HG02973 (cell line): ENCODE results near the gene PPAT.
A peak's percentile ranks its signal among the peaks of the same experiment; 100 is the strongest.
"Not testable (repeated sequence)": the region's sequence is repeated elsewhere in the genome, so short reads cannot be mapped to it uniquely, and the experiment has no call there.

Source experiments
- ATAC-seq: cut with Tn5 transposase; IDR thresholded peaks from one replicate; pipeline ENCODE4 v1.9.1; 2021; ENCODE audit warnings: moderate library complexity; ENCODE audit not compliant: unreplicated experiment

Gene PPAT

DNA sequence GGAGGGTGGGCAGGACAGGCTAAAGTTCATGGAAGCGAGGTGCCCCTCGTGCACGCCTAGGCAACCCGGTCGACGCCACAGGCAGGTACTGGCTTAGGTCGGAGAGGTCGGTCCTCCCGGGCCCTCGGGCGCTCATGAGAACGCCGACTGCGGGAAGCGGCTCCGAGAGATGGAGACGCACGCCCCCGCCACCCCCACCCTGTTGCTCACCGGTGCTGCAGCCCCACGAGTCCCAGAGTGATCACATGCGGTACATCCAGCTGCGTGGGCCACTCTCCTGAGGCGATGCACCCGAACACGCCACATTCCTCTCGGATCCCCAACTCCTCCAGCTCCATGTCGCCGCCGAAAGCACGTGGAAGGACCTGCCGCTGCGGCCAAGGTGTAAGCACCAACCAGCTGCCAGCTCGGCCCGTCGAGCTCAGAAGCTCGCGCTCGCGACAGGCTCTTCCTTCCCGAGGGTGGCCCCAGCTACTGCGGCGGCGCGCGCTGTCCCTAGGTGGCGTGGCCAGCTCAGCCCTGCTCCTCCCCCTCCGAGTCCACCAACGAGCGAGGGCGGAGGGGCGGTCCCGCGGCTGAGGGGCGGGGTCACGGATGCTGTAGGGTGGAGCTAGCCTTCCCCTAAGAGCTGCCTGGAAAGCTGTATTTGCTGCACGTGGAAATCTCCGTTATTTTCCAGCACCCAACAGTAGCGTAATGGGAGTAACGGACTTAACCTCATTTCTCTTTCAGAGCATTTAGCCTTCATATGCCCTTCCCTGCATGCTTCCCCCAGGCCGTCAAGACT lies at the start of gene PPAT:
Gene PPAT, minus strand, starts transcription at position 476 of the 787 bp plus-strand sequence. Its CDS starts 138 bp downstream, at position 338.
- peak; percentile 66 for ATAC-seq

DNA sequence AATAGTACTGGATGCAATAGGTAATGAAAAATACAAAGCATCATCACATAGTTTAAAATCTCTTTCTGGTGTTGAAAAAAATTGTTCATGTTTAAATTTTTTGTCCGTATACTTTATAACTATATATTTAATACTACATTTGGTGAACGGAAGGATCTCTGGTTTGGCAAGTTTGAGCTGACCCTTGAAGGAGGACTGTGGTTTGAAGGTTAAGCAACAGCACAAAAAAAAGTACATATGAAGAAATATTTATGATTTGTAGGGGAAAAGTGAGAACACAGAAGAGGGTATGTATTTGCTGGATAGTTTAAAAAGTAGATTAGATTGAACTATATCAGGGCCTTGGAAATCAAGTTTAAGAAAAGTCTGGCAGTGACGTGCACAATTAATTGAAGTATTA lies 45.3 kb upstream of the PPAT start:
- no peak for ATAC-seq

DNA sequence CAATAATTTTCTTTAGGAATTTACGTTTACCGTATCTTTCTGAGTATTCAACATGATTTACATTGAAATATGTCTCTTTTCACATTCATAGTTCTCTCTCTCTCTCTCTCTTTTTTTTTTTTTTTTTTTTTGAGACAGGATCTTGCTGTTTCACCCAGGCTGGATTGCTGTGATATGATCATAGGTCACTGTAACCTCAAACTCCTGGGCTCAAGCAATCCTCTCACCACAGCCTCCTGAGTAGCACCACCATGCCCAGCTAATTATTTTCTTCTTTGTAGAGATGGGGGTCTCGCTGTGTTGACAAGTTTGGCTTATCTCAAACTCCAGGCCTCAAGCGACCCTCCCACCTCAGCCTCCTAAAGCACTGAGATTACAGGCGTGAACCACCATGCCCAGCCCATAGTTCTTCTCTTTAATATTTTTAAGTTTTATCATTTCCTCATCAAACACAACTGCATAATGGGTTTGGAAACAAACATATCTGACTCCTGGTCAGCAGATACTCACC lies 41.8 kb upstream of the PPAT start:
- ATAC-seq, result no peak

DNA sequence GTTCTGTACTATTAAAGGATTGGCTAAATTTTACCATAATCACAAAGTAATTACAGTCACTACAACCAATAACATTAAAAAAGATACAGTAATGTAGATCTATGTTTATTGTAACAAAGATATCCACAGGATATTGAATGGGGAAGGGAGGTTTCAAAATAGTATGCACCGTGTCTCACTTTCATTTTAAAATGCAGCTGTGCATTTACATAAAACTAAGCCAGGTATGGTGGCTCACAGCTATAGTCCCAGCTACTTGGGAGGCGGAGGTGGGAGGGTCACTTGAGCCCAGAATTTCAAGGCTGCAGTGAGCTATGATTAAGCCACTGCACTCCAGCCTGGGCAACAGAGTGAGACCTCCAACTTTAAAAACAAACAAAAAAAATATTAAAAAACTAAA lies 40.5 kb upstream of the PPAT start:
- peak; percentile 75 for ATAC-seq

DNA sequence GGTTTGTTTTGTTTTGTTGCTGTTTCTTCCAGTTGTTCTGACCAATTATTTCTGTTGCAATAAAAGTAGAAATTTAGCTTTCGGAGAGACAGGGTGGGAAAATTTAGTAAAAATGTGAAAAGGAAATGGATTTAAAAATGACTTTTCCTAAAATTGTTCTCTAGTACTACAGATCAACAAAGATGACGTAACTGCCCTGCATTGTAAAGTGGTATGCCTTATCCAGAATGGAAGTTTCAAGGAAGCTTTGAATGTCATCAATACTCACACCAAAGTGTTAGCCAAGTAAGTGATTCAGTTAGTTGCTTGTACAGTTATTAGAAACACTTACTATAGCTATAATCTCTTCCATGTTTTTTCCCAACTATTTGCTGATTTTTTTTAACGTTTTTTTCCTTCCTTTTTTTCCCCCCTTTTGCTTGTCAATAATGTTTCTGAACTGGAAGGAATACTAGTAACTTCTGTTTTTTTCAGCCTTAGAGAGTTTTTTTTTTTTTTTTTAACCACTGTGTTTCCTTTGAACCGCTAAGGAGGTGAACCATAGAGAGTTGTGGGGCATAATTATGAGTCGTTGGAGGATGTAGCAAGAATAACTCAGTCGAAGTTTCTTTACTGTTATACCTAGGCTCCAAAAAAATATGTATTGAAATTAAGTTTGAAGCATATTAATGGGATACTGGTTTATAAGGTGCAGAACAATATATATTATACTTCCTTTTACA lies 34.2 kb upstream of the PPAT start:
- ATAC-seq, result no peak

DNA sequence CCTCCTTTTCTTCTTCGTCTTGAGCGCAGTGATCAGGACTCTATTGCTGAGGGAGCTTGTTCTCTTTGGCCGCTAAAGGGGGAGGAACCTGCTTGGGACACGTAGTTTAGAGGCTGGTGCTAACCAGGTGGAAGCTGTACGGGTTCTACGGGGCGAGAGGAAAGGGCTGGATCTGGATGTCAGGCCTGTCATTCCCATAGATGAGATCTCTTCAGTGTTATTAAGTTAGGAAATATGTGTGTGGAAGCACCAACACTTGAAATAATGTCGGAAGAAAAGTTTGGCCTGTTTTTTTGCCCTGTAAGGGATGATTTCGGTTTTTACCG lies 32.6 kb upstream of the PPAT start:
- peak; percentile 38 for ATAC-seq

DNA sequence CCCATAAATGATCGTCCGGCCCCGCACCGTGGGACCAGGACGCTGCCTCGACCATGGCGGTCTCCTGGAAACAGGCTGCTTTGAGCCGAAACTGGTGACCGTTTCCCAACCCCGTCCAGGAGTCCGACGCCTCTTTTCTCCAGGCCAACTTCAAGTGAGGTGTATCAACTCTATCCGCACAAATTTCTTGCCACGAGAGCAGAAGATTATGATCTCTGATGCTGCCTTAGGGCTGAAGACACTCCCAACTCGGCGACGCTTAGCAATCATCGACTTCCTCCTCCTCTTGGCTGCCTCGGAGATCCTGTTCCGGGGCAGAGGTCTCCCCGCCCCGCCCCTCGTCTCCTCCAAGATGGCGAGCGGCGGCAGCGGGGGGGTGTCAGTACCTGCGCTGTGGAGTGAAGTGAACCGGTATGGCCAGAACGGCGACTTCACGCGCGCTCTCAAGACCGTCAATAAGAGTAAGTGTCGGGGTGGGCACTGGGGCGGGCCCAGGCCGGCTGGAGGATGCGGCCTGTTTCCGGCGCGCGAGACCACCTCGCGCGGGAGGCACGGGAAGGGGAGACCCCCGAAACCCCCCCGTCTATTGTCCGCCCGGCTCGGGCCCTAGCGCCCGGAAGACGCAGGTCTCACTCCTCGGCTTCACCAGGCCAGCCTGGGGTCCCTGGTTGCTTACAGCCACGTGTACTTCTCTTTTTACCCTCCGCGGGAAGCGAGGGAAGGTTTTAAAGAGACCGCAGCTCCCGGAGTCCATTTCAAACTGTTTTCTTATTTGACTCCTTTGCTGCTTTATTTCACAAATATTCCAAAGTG lies 32.1 kb upstream of the PPAT start, which contains the start of gene SRP72:
Gene SRP72, plus strand, starts transcription at position 334 of the 813 bp plus-strand sequence. Its CDS starts 19 bp downstream, at position 353.
- ATAC-seq, result peak; percentile 96

DNA sequence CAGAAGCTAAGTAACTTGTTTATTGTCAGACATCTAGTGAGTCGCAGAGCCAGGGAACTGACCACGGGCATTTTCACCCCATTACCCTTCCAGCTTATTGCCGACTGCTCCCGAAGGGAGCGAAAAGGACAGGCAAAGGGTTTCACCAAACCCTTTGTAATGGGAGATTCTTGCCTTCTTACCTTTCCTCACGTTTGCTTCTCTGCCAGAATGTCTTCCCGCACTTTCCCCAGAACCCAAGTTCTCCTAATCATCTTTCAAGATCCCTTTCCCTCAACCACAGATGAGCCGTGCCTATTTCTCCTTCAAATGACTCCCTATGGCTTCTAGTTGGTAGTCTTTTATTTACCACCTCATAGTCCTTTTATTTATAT lies 31.5 kb upstream of the PPAT start:
- no peak for ATAC-seq

DNA sequence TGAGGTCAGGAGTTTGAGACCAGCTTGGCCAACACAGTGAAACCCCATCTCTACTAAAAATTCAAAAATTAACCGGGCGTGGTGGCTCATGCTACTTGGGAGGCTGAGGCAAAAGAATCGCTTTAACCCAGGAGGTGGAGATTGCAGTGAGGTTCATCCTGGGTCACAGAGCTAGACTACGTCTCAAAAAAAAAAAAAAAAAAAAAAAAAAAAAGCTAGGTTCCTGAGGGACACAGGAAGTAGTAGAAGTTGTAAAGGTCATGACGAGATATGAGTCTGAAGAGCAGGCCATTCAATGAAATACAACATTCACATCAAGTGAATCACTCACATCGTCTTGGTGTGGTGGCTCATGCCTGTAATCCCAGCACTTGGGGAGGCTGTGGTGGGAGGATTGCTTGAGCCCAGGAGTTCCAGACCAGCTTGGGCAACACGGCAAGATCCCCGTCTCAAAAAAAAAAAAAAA lies 30.9 kb upstream of the PPAT start:
- not testable (repeated sequence) for ATAC-seq

DNA sequence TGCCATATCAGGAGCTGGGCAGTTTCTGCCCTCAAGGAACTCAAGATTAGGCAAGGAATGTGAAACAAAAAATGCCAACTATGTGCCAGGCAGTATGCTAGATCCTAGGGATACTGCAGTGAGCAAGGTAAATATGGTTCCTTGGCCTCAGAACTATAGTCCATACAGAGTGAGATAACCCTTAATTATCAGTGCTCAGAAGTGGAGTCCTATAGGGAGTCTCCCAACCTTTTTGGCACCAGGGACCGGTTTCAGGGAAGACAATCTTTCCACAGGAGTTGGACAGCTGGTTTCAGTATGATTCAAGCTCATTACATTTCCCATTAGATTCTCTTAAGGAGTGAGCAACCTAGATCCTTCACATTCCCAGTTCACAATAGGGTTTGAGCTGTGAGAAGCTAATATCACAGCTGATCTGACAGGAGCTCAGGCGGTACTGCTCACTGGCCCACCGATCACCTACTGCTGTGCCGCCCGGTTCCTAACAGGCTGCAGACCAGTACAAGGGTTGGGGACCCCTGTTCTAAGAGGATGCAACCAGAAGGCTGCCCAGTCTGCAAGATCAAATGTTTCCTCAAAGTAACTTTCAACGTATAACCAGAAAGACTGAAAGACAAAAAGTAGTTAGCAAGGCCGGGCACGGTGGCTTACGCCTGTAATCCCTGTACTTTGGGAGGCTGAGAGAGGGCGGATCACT lies 30.3 kb upstream of the PPAT start:
- ATAC-seq, result no peak

DNA sequence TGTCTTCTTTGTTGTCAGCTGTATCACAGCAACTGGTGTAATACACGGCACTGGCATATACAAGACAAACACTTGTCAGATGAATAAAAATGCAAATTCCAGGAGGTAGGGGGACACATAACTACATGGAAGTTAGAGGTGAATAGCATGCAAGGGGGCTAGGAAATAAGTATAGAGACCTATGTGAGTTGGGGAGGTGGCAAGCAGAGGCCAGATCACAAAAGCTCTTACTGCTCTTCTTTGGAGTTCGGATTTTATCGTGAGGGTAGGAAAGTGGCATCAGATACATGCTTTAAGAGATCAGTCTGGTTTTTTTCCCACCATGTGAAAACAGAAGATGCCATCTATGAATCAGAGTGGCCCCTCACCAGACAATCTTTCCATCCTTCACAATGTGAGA lies 29.2 kb upstream of the PPAT start:
- ATAC-seq, result no peak

DNA sequence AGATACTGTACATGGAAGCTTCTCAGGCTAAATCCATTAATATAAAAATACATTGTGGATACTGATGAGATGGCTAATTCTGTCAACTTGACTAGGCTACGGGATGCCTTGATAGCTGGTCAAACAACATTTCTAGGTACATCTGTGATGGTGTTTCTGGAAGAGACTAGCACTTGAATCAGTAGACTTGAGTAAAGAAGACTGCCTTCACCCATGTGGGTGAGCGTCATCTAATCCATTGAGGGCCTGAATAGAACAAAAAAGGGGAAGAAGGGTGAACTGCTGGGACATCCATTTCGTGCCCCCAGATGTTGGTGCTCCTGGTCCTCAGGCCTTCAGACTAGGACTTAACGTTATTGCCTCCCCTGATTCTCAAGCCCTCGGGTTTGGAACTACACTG lies 28.3 kb upstream of the PPAT start:
- no peak for ATAC-seq

DNA sequence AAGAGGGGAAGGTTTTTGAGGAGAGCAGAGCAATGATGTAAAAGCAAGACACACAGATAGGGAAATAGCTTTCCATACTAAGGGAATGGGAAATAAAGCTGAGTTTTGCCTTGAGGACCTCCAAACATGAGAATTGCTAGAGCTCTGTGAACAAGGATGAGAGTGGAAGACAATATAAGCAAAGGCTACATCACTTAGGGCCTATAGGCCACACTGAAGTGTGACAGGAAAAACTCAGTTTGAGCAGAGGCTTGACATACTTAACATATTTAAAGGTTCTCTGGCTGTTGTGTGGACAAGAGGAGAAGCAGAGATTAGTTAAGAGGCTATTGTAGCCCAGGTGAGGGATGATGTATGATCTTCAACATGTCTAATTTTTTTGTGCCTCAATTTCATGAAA lies 26.7 kb upstream of the PPAT start:
- ATAC-seq, result no peak

DNA sequence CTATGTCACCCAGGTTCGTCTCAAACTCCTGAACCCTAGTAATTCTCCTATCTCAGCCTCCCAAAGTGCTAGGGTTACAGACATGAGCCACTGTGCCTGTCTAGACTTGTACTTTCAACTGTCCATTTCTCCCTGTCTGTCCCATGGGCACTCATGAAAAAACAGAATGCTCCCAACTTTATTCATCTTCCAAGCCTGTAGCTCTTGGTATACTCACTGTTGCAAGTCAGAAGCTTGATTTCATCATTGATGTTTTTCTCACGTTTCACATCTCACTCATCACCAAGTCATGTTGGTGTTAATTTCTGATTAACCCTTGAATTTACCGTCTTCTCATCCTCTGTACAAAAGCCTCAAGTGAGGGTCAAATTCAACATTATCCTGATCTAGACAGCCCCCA lies 24.7 kb upstream of the PPAT start:
- ATAC-seq, result no peak

DNA sequence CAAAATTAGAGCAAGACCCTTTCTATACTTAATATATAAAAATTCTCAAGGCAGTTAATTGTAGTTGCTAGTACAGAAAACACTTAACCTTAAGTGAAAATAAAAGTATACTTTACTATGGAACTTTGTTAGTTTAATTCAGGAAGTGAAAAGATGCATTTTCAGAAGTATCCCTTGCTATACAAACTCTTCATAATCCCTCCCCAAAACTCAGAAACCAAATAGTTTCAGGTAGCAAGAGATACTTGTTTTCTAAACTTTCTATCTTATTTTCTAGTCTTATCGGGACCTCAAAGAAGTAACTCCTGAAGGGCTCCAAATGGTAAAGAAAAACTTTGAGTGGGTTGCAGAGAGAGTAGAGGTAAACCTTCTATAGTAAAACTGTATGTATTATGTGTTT lies 14.9 kb upstream of the PPAT start:
- ATAC-seq, result no peak

DNA sequence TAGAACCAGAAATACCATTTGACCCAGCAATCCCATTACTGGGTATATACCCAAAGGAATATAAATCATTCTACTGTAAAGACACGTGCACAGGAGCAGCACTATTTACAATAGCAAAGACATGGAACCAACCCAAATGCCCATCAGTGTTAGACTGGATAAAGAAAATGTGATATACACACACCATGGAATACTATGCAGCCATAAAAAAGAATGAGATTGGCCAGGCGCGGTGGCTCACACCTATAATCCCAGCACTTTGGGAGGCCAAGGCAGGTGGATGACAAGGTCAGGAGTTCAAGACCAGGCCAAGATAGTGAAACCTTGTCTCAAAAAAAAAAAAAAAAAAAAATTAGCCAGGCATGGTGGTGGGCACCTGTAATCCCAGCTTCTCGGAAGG lies 14.1 kb upstream of the PPAT start:
- ATAC-seq, result not testable (repeated sequence)

DNA sequence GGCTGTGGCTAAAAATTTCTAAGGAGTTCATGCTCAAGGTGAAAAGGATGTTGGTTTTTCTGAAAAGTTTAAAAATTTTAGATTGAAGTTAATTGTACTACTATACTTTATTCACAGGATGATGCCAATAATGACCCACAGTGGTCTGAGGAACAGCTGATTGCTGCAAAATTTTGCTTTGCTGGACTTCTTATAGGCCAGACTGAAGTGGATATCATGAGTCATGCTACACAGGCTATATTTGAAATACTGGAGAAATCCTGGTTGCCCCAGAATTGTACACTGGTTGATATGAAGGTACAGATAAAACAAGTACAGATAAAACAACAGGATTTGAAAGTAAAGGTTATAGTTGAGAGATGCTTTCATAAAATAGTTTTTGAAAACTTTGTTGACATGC lies 12.9 kb upstream of the PPAT start:
- no peak for ATAC-seq

DNA sequence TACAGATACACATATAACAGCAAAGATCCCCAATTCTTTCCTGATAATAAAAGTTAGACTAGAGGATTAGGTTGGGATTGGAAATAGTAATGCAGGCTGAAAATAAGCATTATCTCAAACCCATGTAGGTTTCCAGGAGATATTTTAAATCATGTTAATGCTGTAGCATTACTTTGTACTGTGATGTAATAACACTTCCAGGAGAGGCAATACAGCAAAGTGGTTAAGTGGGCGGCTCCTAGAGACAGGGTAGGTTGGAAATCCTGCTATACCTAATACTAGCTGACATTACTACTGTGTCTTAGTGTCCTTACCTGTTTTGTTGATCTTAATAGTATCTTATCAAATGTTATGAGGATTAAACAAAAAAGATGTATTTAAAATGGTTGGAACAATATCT lies 10.3 kb upstream of the PPAT start:
- no peak for ATAC-seq

DNA sequence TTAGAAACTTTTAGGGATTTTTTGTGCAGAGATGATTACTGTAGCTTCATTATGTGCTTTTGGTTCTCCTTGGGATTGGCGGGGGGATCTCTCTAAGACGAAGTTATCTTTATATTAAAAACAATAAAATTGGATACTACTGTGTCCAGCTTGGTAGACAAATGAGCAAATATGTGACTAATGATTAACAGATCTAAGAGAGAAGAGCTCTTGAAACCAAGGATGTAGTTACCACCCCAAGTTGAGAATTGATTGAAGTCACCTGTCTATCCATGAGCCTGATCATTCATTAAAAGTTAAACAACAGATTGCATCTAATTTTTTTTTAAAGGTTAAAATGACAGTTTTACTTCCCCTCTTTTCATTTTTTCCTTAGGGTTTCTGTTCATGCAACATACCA lies 9.3 kb upstream of the PPAT start:
- no peak for ATAC-seq

DNA sequence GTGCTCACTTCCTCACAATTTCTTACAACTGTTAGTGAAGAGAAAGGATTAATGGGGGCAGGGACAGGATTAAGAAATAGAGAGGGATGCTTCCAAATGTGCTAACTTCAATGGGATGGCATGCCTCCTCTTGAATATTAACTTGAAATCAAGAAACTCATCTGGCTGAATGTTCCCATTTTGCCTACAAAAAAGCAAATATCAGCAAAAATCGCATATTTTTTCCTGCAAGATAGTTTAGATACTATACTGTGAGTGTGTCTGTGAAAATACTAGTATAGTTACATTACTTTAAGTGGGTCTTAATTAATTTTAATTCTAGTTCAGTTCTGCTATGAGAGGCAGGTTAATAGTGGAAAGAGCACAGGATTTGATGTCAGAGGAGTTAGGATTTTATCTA lies 5.6 kb upstream of the PPAT start:
- ATAC-seq, result no peak

DNA sequence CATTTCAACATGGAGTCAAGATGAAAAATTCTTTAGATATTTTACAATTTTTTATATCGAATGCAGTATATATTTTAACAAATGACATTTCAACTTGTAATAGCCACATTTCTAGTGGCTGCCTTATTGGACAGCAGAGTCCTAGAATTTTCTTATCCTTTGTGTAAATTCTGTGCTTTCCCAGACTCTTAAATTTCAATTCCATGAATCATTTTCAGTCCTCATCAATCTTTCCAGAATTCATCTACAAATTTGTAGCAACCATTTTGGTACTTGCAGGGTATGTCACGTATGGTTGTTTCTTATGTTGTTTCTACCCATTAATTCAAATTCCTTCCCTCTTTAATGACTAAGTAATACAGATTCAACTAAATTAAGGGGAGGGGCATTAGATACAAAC lies 3.4 kb upstream of the PPAT start:
- ATAC-seq, result no peak
